Calu3 (cell line): ENCODE measurements around the gene NHLRC1. TPM values are rescaled to one million over a fixed set of nuclear protein-coding genes. Genes with fewer than 3 reads are reported as not detected.

Experiments
- BruUV-seq: library from RNA; stranded (reverse); fragments of 400-500 nt; replicated peaks from 2 replicates; lab custom pipeline; 2021; lab: Mats Ljungman, UMichigan
- CTCF ChIA-PET: fragments of 300-600 bp; sonication (Branson Sonifier 250); formaldehyde crosslinking; loops from one replicate; lab custom pipeline; 2022; ENCODE audit warnings: antibody characterized with exemption; lab: Charles Lee
- DNase-seq: peaks from one replicate; pipeline ENCODE4 v3.0.0; 2022
- H3K27ac Mint-ChIP-seq: one replicate; pipeline ENCODE4 v1.8.0; 2022; ENCODE audit warnings: mixed read lengths; ENCODE audit not compliant: unreplicated experiment
- H3K27me3 Mint-ChIP-seq: one replicate; pipeline ENCODE4 v1.8.0; 2022; ENCODE audit warnings: mixed read lengths; ENCODE audit not compliant: unreplicated experiment
- H3K36me3 Mint-ChIP-seq: one replicate; pipeline ENCODE4 v1.8.0; 2022; ENCODE audit warnings: mild to moderate bottlenecking, moderate library complexity, mixed read lengths; ENCODE audit not compliant: insufficient read depth, unreplicated experiment
- H3K4me1 Mint-ChIP-seq: one replicate; pipeline ENCODE4 v1.8.0; 2022; ENCODE audit warnings: mild to moderate bottlenecking, low read depth, mixed read lengths; ENCODE audit not compliant: unreplicated experiment
- H3K4me3 Mint-ChIP-seq: one replicate; pipeline ENCODE4 v1.8.0; 2022; ENCODE audit warnings: mild to moderate bottlenecking, low read depth, moderate library complexity, mixed read lengths; ENCODE audit not compliant: unreplicated experiment
- H3K9me3 Mint-ChIP-seq: one replicate; pipeline ENCODE4 v1.8.0; 2022; ENCODE audit warnings: low read depth, mixed read lengths; ENCODE audit not compliant: unreplicated experiment
- intact Hi-C: fragments of 100-400 bp; cut with micrococcal nuclease; formaldehyde crosslinking; loops from one replicate; pipeline ENCODE4 v1.10.0; 2022; ENCODE audit not compliant: unreplicated experiment
- total RNA-seq: library from RNA; stranded (reverse); gene quantifications from 2 replicates; pipeline ENCODE4 v1.2.3, GENCODE V29; 2022
- TF ChIP-seq, protein P1 (sequence below): fragments of 200-600 bp; IDR thresholded peaks from one replicate; pipeline ENCODE4 v1.8.0; 2022; ENCODE audit warnings: antibody characterized with exemption; ENCODE audit not compliant: unreplicated experiment

Gene NHLRC1
- total RNA-seq, 1 experiment from 2014 or later, result 0.92 TPM

DNA sequence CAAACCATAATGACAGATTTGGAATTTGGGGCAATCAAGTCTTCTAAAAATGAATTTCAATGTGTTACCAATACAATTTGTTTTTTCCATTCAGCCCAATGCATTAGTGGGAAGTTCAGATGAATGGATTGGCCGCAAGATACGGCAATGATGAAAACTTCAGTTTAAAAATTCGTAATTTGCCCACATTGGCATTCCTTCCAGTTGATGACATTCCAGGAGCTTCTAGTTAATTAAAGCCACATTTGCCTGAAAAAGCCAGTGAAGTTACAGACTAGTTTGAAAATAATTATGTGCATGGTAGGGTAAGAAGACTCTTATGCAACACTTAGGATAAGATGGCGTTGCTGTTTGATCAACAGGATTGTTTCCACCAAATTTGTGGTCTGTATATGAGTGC is 46.2 kb downstream of the NHLRC1 start:
- CTCF ChIA-PET, result no interaction called here
- DNase-seq, result no peak
- Mint-ChIP-seq H3K27me3 (no peaks in the 10 kb centered on the region), H3K27ac (no peak overlapping the region), H3K36me3 (no peaks in the 10 kb centered on the region), H3K4me3 (no peak overlapping the region), H3K4me1 (no peaks in the 10 kb centered on the region), H3K9me3 (peaks cover 6% of the 10 kb centered on the region)
- TF ChIP-seq, protein P1, sequence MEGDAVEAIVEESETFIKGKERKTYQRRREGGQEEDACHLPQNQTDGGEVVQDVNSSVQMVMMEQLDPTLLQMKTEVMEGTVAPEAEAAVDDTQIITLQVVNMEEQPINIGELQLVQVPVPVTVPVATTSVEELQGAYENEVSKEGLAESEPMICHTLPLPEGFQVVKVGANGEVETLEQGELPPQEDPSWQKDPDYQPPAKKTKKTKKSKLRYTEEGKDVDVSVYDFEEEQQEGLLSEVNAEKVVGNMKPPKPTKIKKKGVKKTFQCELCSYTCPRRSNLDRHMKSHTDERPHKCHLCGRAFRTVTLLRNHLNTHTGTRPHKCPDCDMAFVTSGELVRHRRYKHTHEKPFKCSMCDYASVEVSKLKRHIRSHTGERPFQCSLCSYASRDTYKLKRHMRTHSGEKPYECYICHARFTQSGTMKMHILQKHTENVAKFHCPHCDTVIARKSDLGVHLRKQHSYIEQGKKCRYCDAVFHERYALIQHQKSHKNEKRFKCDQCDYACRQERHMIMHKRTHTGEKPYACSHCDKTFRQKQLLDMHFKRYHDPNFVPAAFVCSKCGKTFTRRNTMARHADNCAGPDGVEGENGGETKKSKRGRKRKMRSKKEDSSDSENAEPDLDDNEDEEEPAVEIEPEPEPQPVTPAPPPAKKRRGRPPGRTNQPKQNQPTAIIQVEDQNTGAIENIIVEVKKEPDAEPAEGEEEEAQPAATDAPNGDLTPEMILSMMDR, result no peak
- no TSS peak for BruUV-seq
- intact Hi-C loops, result no loop called here

DNA sequence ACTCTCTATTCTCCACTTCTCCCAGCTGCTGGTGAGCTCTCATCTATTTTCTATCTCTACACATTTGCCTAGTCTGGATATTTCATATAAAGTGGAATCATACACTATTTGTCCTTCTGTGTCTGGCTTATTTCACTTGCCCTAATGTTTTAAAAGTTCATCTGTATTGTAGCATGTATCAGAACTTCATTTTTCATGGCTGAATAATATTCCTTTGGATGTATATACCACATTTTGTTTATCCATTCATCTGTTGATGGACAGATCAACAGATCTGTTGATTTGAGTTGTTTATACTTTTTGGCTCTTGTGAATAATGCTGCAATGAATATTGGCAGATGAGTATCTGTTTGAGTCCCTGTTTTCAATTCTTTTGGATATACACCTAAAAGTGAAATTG is 49.6 kb downstream of the NHLRC1 start:
- Mint-ChIP-seq H3K27me3 (no peaks in the 10 kb centered on the region), H3K36me3 (no peaks in the 10 kb centered on the region), H3K4me1 (no peaks in the 10 kb centered on the region), H3K4me3 (no peak overlapping the region), H3K9me3 (peaks cover 6% of the 10 kb centered on the region), H3K27ac (no peak overlapping the region)
- no peak for DNase-seq
- no TSS peak for BruUV-seq
- intact Hi-C loops, result no loop called here
- TF ChIP-seq, protein P1, result no peak
- CTCF ChIA-PET, result no interaction called here

DNA sequence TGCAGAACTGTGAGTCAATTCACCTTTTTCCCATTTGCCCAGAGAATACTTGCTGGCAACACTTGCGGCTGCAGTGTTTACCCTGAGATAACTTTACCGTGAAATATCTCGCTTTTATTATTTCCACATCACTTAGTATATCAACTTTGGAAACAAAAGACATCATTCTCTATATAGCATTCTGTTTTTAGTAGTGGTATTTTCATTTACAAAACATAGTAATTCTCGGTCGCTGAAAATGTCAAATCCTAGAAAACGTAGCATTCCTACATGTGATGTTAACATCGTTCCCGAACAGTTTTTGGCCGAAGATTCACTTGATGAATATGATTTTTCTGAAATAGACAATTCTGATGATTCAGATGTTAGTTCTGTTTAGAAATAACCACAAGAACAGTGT is 52.0 kb downstream of the NHLRC1 start:
- no peaks in the 10 kb centered on the region for H3K27me3 Mint-ChIP-seq
- no peaks in the 10 kb centered on the region for H3K36me3 Mint-ChIP-seq
- H3K4me1 Mint-ChIP-seq, result no peaks in the 10 kb centered on the region
- no peak overlapping the region for H3K27ac Mint-ChIP-seq
- TF ChIP-seq, protein P1, result no peak
- CTCF ChIA-PET, result no interaction called here
- no peak for DNase-seq
- intact Hi-C loops, result no loop called here
- H3K9me3 Mint-ChIP-seq, result no peaks in the 10 kb centered on the region
- BruUV-seq, result no TSS peak
- no peak overlapping the region for H3K4me3 Mint-ChIP-seq

Other genes with a start within 250 kb of the NHLRC1 start
- 14.1 and 14.4 TPM in 2 replicates for gene KIF13A, start 135.0 kb downstream of the NHLRC1 start, total RNA-seq
- gene TPMT, start 32.4 kb upstream of the NHLRC1 start, total RNA-seq, result 7.6 and 9.4 TPM in 2 replicates
- gene KDM1B, start 32.7 kb upstream of the NHLRC1 start, total RNA-seq, result 11.3 and 13.5 TPM in 2 replicates
- gene DEK, start 141.9 kb upstream of the NHLRC1 start, total RNA-seq, result 96.2 and 108 TPM in 2 replicates